Measurements from ENCODE around the gene HPDL. TPM values are rescaled to one million over a fixed set of nuclear protein-coding genes. Genes with fewer than 3 reads are reported as not detected.
"Not testable (repeated sequence)": the region's sequence is repeated elsewhere in the genome, so short reads cannot be mapped to it uniquely, and the experiment has no call there.

Gene HPDL
- total RNA-seq, 1 experiment from 2014 or later = 7.1 TPM

GRCh38 chr1:45339789-45340558 is 13.3 kb downstream of the HPDL start, which contains the start of the genes MUTYH and TOE1:
Gene MUTYH, minus strand, starts transcription at chr1:45340440. Its CDS starts 5,935 bp downstream, at chr1:45334505.
Gene TOE1, plus strand, starts transcription at chr1:45340170. Its CDS starts 83 bp downstream, at chr1:45340253.
- Histone ChIP-seq H3K27me3 (no peaks in the 10 kb centered on the region), H3K36me3 (peaks cover 40% of the 10 kb centered on the region), H3K4me3 (peak within 1 kb of the TSS; percentile 92), H3K9me3 (no peaks in the 10 kb centered on the region)
- DNase-seq = peak; percentile 97

- no peak for DNase-seq
- peak overlapping the region; percentile 92 for H3K4me3 ChIP-seq
- H3K9me3 ChIP-seq = no peaks in the 10 kb centered on the region
- peaks cover 40% of the 10 kb centered on the region for H3K36me3 ChIP-seq
- no peaks in the 10 kb centered on the region for H3K27me3 ChIP-seq
Measured at GRCh38 chr1:45340816-45341466, 14.2 kb downstream of the HPDL start.

GRCh38 chr1:45344499-45344898 is 17.8 kb downstream of the HPDL start:
- DNase-seq = no peak
- Histone ChIP-seq H3K4me3 (no peak overlapping the region), H3K27me3 (no peaks in the 10 kb centered on the region), H3K9me3 (no peaks in the 10 kb centered on the region), H3K36me3 (peaks cover 40% of the 10 kb centered on the region)

DNA sequence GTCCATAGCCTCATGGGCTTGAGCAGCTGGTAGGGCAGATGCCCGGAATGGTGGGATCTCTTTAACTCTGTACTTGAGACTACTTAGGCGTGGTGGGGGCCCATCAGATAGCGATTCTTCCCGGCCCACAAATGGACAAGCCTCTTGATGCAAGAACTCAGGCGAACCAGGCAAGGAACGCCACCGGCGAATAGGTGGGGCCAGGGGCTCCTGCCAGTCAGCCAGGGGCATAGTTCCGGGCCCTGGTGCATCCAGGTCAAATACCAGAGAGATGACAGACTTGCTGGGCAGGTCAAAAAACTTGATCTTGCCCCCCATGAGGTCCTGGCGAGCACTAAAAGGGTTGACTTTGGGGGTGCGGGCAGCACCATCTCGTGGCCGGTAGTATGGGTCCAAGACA is 18.3 kb downstream of the HPDL start:
- DNase-seq = no peak
- no peaks in the 10 kb centered on the region for H3K9me3 ChIP-seq
- no peaks in the 10 kb centered on the region for H3K27me3 ChIP-seq
- peaks cover 40% of the 10 kb centered on the region for H3K36me3 ChIP-seq
- H3K4me3 ChIP-seq = no peak overlapping the region

- H3K36me3 ChIP-seq = peaks cover 30% of the 10 kb centered on the region
- no peak for DNase-seq
- H3K9me3 ChIP-seq = no peaks in the 10 kb centered on the region
- H3K27me3 ChIP-seq = no peaks in the 10 kb centered on the region
- no peak overlapping the region for H3K4me3 ChIP-seq
Measured at GRCh38 chr1:45346473-45346872, 19.8 kb downstream of the HPDL start.

DNA sequence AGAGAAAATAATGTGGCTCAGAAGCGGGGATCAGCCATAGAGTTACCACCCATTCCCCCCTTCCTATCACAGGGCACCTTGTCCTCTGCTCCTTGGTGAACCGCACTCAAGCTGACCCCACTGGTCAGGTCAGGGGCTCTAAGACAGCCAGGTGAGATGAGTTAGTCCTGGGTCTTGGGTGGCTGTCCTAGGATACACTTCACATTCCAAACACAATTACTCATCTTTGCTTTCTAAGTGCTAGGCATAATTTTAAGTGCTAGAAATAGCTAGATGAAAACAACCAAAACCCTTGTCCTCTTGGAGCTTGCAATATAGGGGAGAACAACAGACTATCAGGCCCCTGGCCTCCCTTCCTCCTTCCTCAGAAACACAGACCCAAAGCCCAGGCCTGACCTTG is 21.3 kb downstream of the HPDL start:
- Histone ChIP-seq H3K36me3 (peaks cover 16% of the 10 kb centered on the region), H3K4me3 (no peak overlapping the region), H3K9me3 (no peaks in the 10 kb centered on the region), H3K27me3 (no peaks in the 10 kb centered on the region)
- DNase-seq = no peak

DNA sequence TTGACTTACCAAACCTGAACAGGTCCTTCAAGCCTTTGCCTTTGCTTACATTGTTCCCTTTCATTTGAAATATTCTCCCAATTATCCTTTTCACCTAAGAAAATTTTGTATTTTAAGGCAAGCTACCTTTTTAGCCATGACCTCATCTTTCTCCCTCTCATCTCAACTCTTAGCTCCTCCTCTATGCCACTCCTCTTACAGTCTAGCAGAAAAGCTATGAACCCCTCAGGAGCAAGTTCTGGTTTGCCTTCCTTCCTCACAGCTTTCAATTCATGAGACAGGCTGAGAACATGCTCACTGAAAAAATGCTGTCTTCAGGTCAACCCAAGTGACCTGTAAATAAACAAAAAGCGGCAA is 21.9 kb downstream of the HPDL start:
- H3K27me3 ChIP-seq = no peaks in the 10 kb centered on the region
- no peaks in the 10 kb centered on the region for H3K9me3 ChIP-seq
- DNase-seq = no peak
- H3K4me3 ChIP-seq = no peak overlapping the region
- peaks cover 10% of the 10 kb centered on the region for H3K36me3 ChIP-seq

DNA sequence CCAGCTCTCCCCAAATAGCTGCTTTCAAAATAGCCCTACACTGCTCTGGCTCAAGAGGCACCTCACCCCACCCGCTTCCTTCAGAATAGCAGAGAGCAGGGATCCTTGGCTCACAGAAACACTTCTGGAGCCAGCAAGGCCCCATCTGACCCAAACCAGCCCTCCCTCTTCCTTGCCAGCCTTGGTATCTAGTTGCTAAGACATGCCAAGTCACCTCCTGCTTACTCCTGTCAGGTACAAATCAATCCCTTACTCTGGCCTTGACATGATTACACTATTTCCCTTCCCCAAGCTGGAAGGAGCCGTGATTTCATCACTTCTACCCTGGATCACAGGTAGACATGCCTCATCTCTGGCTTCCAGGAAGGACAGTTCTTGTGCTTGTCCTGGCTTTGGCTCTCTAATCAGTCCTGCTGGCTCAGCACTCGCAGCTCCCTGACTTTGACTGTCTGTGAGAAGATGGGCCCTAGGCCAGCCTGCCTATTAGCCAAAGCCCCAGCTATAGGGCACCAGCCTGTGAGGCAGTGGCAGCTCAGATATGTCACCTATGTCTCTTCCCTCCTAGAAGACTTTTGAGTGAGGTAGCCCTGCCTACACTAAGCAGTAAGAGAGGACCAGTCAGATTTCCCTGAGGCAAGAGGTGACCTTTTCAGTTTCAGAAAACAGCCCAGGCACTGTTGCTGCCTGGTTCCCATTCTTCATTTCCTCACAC is 22.4 kb downstream of the HPDL start:
- peaks cover 6% of the 10 kb centered on the region for H3K36me3 ChIP-seq
- H3K9me3 ChIP-seq = no peaks in the 10 kb centered on the region
- DNase-seq = peak; percentile 50
- H3K4me3 ChIP-seq = no peak overlapping the region
- no peaks in the 10 kb centered on the region for H3K27me3 ChIP-seq

DNA sequence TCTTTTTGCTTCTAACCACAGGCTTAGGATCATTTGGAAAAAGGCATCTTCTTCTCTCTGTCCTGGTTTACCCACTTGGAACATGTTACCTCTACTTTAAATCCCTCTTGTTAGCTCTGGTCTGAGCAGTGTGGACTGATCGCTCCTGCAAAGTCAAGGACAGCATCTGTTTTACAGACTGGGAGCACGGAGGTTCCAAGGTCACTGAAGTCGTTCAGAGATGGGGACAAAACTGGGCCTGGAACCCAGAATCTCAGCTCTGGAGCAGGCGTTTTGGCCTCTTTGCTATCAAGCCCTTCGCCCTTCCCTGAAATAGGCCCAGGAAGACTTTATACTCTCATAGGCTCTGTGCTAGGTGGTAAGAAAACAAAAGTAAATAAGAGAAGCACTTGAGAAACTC is 24.8 kb downstream of the HPDL start:
- no peak for DNase-seq
- H3K9me3 ChIP-seq = no peaks in the 10 kb centered on the region
- no peaks in the 10 kb centered on the region for H3K36me3 ChIP-seq
- no peaks in the 10 kb centered on the region for H3K27me3 ChIP-seq
- H3K4me3 ChIP-seq = no peak overlapping the region

GRCh38 chr1:45353685-45354084 is 27.0 kb downstream of the HPDL start:
- DNase-seq = no peak
- Histone ChIP-seq H3K36me3 (no peaks in the 10 kb centered on the region), H3K9me3 (no peaks in the 10 kb centered on the region), H3K27me3 (no peaks in the 10 kb centered on the region), H3K4me3 (no peak overlapping the region)

- H3K4me3 ChIP-seq = no peak overlapping the region
- H3K36me3 ChIP-seq = no peaks in the 10 kb centered on the region
- no peaks in the 10 kb centered on the region for H3K9me3 ChIP-seq
- no peaks in the 10 kb centered on the region for H3K27me3 ChIP-seq
- no peak for DNase-seq
Measured at GRCh38 chr1:45354838-45355237, 28.1 kb downstream of the HPDL start.

- DNase-seq = no peak
- Histone ChIP-seq H3K4me3 (no peak overlapping the region), H3K36me3 (no peaks in the 10 kb centered on the region), H3K27me3 (no peaks in the 10 kb centered on the region), H3K9me3 (no peaks in the 10 kb centered on the region)
Measured at GRCh38 chr1:45355683-45356082, 29.0 kb downstream of the HPDL start.

DNA sequence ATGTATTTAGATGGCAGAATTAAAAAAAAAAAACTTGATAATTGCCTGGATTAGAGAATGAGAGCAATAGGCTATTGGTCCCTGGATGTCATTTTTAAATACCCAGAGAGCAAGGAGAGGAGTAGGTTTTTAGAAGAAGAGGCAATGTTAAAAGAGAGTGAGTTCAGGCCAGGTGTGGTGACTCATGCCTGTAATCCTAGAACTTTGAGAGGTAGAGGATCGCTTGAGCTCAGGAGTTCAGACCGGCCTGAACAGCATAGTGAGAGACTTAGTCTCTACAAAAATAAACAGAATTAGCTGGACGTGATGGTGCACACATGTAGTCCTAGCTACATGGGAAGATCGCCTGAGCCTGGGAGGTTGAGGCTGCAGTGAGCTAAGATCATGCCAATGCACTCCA is 29.5 kb downstream of the HPDL start:
- no peaks in the 10 kb centered on the region for H3K27me3 ChIP-seq
- H3K4me3 ChIP-seq = no peak overlapping the region
- H3K36me3 ChIP-seq = no peaks in the 10 kb centered on the region
- DNase-seq = no peak
- H3K9me3 ChIP-seq = no peaks in the 10 kb centered on the region

- Histone ChIP-seq H3K27me3 (no peaks in the 10 kb centered on the region), H3K4me3 (no peak overlapping the region), H3K9me3 (no peaks in the 10 kb centered on the region), H3K36me3 (no peaks in the 10 kb centered on the region)
- DNase-seq = peak; percentile 37
Measured at GRCh38 chr1:45359882-45360513, 33.3 kb downstream of the HPDL start.

- H3K4me3 ChIP-seq, DNase-seq, H3K9me3 ChIP-seq, H3K27me3 ChIP-seq, H3K36me3 ChIP-seq: not testable (repeated sequence)
Measured at GRCh38 chr1:45360981-45361380, 34.3 kb downstream of the HPDL start.

- no peaks in the 10 kb centered on the region for H3K9me3 ChIP-seq
- no peaks in the 10 kb centered on the region for H3K27me3 ChIP-seq
- H3K4me3 ChIP-seq = no peak overlapping the region
- no peak for DNase-seq
- no peaks in the 10 kb centered on the region for H3K36me3 ChIP-seq
Measured at GRCh38 chr1:45364294-45364693, 37.6 kb downstream of the HPDL start.

DNA sequence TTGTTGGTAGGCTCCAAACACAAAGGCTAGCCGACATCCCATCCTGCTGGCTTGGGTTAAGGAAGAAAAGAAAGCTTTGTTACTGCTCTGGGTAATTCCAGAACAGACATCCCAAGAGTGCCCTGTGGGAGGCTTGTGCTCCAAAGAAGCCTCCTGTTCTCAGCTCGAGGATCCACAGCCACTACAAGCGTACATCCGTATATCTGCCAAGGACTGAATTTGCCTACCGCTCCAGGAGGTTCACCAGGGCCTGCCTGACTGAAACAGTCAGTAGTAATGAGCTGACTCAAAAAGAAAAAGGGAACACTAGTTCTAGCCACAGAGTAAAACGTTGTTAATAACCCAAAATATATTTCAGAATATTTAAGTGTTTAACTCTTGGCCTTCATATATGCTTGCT is 38.4 kb downstream of the HPDL start:
- no peak for DNase-seq
- H3K36me3 ChIP-seq = no peaks in the 10 kb centered on the region
- no peaks in the 10 kb centered on the region for H3K9me3 ChIP-seq
- no peak overlapping the region for H3K4me3 ChIP-seq
- no peaks in the 10 kb centered on the region for H3K27me3 ChIP-seq

All from MG63 (cell line).